HepG2 (cell line): ENCODE results near the gene CDK5RAP2. TPM values are rescaled to one million over a fixed set of nuclear protein-coding genes. Genes with fewer than 3 reads are reported as not detected.

Source experiments
- BRCA1 ChIP-seq: sonication (generic); formaldehyde crosslinking; IDR thresholded peaks from 2 replicates; pipeline ENCODE4 v1.4.0; 2020; ENCODE audit warnings: missing genetic modification reagents
- CEBPG ChIP-seq: IDR thresholded peaks from 2 replicates; pipeline ENCODE4 v1.6.1; 2016
- DNMT1 ChIP-seq: sonication (generic); formaldehyde crosslinking; IDR thresholded peaks from 2 replicates; pipeline ENCODE4 v1.5.1; 2020; ENCODE audit warnings: mild to moderate bottlenecking, missing genetic modification reagents
- ELF3 ChIP-seq: IDR thresholded peaks from 2 replicates; pipeline ENCODE4 v1.6.1; 2016; ENCODE audit warnings: missing genetic modification reagents, missing compliant biosample characterization
- KDM2A ChIP-seq: sonication (generic); formaldehyde crosslinking; IDR thresholded peaks from 2 replicates; pipeline ENCODE4 v1.4.0; 2020; ENCODE audit warnings: low read depth, missing genetic modification reagents, borderline replicate concordance
- KDM5B ChIP-seq: sonication (generic); formaldehyde crosslinking; IDR thresholded peaks from 2 replicates; pipeline ENCODE4 v1.4.0; 2020; ENCODE audit warnings: missing genetic modification reagents, mild to moderate bottlenecking, borderline replicate concordance
- MAFG ChIP-seq: sonication (generic); formaldehyde crosslinking; IDR thresholded peaks from 2 replicates; pipeline ENCODE4 v1.5.1; 2020; ENCODE audit warnings: mild to moderate bottlenecking, missing genetic modification reagents
- MBNL3 ChIP-seq: fragments of 250-450 bp; sonication (Bioruptor Pico); conservative IDR thresholded peaks from 2 replicates; pipeline ENCODE4 v1.8.0; 2022; ENCODE audit warnings: mild to moderate bottlenecking, inconsistent platforms
- NKX3-1 ChIP-seq: sonication (generic); formaldehyde crosslinking; IDR thresholded peaks from 2 replicates; pipeline ENCODE4 v1.5.0; 2020; ENCODE audit warnings: missing genetic modification reagents
- RBM22 ChIP-seq: fragments of 200-400 bp; formaldehyde crosslinking; optimal IDR thresholded peaks from 2 replicates; pipeline ENCODE3; 2017; ENCODE audit warnings: mild to moderate bottlenecking, low read length, moderate library complexity
- RXRB ChIP-seq: IDR thresholded peaks from 2 replicates; pipeline ENCODE4 v1.6.1; 2016; ENCODE audit warnings: borderline replicate concordance, missing genetic modification reagents, missing compliant biosample characterization
- SALL1 ChIP-seq: sonication (generic); formaldehyde crosslinking; IDR thresholded peaks from 2 replicates; pipeline ENCODE4 v1.8.0; 2022; ENCODE audit warnings: mild to moderate bottlenecking, missing genetic modification reagents
- SATB2 ChIP-seq: sonication (generic); formaldehyde crosslinking; IDR thresholded peaks from 2 replicates; pipeline ENCODE4 v1.5.0; 2020; ENCODE audit warnings: missing genetic modification reagents
- SKI ChIP-seq: fragments of 450-650 bp; IDR thresholded peaks from one replicate; pipeline ENCODE4 v1.6.1; 2018; ENCODE audit warnings: mild to moderate bottlenecking; ENCODE audit not compliant: partially characterized antibody
- SRF ChIP-seq: IDR thresholded peaks from 2 replicates; pipeline ENCODE4 v1.6.1; 2011; ENCODE audit warnings: mild to moderate bottlenecking, low read depth, low read length, moderate library complexity
- SUZ12 ChIP-seq: fragments of 150-350 bp; IDR thresholded peaks from 2 replicates; pipeline ENCODE4 v1.6.1; 2014; ENCODE audit warnings: low read depth, low read length
- TARDBP ChIP-seq: sonication (generic); formaldehyde crosslinking; IDR thresholded peaks from 2 replicates; pipeline ENCODE4 v1.8.0; 2022; ENCODE audit warnings: mild to moderate bottlenecking, missing genetic modification reagents
- TBX2 ChIP-seq: sonication (generic); formaldehyde crosslinking; IDR thresholded peaks from 2 replicates; pipeline ENCODE4 v1.5.0; 2020; ENCODE audit warnings: missing genetic modification reagents, mild to moderate bottlenecking, borderline replicate concordance
- TOPORS ChIP-seq: sonication (generic); formaldehyde crosslinking; IDR thresholded peaks from 2 replicates; pipeline ENCODE4 v1.8.0; 2023; ENCODE audit warnings: mild to moderate bottlenecking, missing genetic modification reagents
- TSC22D2 ChIP-seq: sonication (generic); formaldehyde crosslinking; IDR thresholded peaks from 2 replicates; pipeline ENCODE4 v1.5.1; 2020; ENCODE audit warnings: missing genetic modification reagents, mild to moderate bottlenecking, borderline replicate concordance
- ZFP62 ChIP-seq: sonication (generic); formaldehyde crosslinking; IDR thresholded peaks from 2 replicates; pipeline ENCODE4 v1.4.0; 2020; ENCODE audit warnings: missing genetic modification reagents
- ZNF572 ChIP-seq: sonication (generic); formaldehyde crosslinking; IDR thresholded peaks from 2 replicates; pipeline ENCODE4 v1.5.1; 2020; ENCODE audit warnings: mild to moderate bottlenecking, missing genetic modification reagents
- ZNF670 ChIP-seq: sonication (generic); formaldehyde crosslinking; IDR thresholded peaks from 2 replicates; pipeline ENCODE4 v1.8.0; 2022; ENCODE audit warnings: mild to moderate bottlenecking, missing genetic modification reagents, borderline replicate concordance
- ZNF709 ChIP-seq: sonication (generic); formaldehyde crosslinking; IDR thresholded peaks from 2 replicates; pipeline ENCODE4 v1.5.0; 2020; ENCODE audit warnings: mild to moderate bottlenecking, missing genetic modification reagents
- ZSCAN30 ChIP-seq: sonication (generic); formaldehyde crosslinking; IDR thresholded peaks from 2 replicates; pipeline ENCODE4 v1.5.0; 2020; ENCODE audit warnings: mild to moderate bottlenecking, missing genetic modification reagents
- polyA plus RNA-seq, 8 experiments: library from polyadenylated mRNA; depleted of rRNA in 3 of 8; stranded (reverse) in 7 of 8; unstranded in 1 of 8; fragments of >200 nt; fragmentation: Illumina TruSeq in 4 of 8; extraction: Trizol in 4 of 8; gene quantifications; 2 replicates each; pipeline versions ENCODE4 v1.2.1 to v1.2.3, GENCODE V29; 2011 to 2016; ENCODE audit warnings: low read depth in 4 of 8, missing spikeins in 1 of 8, mixed read lengths in 1 of 8; ENCODE audit not compliant: insufficient read depth in 1 of 8
- total RNA-seq, 5 experiments: library from RNA; depleted of rRNA; stranded (reverse); fragments of >200 nt; fragmentation: Illumina TruSeq; extraction: Trizol; gene quantifications; 2 replicates each; pipeline ENCODE4 v1.2.3, GENCODE V29; 2016; ENCODE audit warnings: low read depth in 1 of 5
- TF ChIP-seq, protein P1 (sequence below), 2 experiments: IDR thresholded peaks; 2 replicates each; pipeline ENCODE4 v1.6.1; 2011 to 2012; ENCODE audit warnings: low read length in 2 of 2, borderline replicate concordance in 1 of 2, low read depth in 1 of 2, mild to moderate bottlenecking in 1 of 2, moderate library complexity in 1 of 2
- TF ChIP-seq, protein P2 (sequence below): sonication (generic); formaldehyde crosslinking; IDR thresholded peaks from 2 replicates; pipeline ENCODE4 v1.4.0; 2020; ENCODE audit warnings: missing genetic modification reagents

CDK5RAP2 gene
- total and polyA plus RNA-seq, 2 of the 13 experiments (the other 11 are each of a cell fraction or from before 2014, with no cell fraction given): 31.8 to 42.2 TPM

DNA sequence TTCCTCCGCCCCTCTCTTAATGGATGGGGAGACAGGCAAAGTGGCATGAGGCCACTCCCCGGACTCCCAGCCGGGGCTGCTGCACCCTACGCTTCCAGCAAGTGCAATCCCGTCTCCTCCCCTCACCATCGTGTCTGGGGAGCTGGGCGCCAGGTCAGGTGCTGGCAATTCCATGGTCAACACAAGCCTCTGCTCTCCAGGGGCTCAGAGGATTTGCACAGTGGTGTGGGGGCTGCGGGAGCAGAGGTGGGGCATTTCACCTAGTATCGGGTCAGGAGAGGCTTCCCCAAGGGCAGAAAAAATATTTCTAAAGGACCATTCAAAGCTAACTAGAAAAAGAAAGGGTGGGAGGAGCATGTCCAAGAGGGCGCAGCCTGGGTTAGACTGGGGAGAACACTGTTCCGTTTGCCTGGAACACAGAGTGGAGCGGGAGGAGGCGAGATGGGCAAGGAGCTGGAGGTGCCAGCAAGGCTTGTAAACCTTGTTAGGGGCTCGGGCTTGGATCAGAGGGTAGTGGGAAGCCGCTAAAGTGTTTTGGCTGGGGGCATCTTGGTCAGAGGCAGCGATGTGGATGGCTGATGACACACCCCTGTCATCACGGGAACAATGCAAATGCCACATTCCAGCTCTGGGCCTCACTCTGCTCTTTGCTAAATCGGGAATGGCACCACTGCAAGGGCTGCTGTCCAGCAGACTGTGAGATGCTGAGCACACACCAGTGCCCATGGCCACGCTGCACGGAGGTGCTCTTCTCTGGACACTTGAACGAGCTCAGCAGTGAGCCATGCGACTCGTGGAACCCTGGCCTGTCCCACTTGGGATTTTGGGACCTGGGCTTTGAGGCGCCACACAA lies 191.7 kb downstream of the CDK5RAP2 start (continued):
- TF ChIP-seq TBX2 (peak; percentile 49; the same call in 1 of the 2 replicates), CEBPG (CRISPR knock-in tag) (no peak), MBNL3 (no peak), RBM22 (peak; percentile 7), KDM2A (CRISPR knock-in tag) (no peak), TARDBP (CRISPR knock-in tag) (no peak; the same call in 1 of the 2 replicates), DNMT1 (CRISPR knock-in tag) (no peak), SUZ12 (no peak), ZFP62 (CRISPR knock-in tag) (no peak), TOPORS (CRISPR knock-in tag) (0 out of 2 replicates have a peak, but pooled peaks have one; percentile 20), SATB2 (CRISPR knock-in tag) (no peak), SRF (no peak), ZSCAN30 (CRISPR knock-in tag) (no peak), ELF3 (no peak), MAFG (CRISPR knock-in tag) (no peak), BRCA1 (CRISPR knock-in tag) (no peak), ZNF709 (CRISPR knock-in tag) (no peak), TSC22D2 (CRISPR knock-in tag) (no peak), NKX3-1 (CRISPR knock-in tag) (no peak), ZNF670 (CRISPR knock-in tag) (no peak), SALL1 (CRISPR knock-in tag) (peak; percentile 7; the same call in 1 of the 2 replicates), RXRB (no peak), SKI (no peak), ZNF572 (no peak), KDM5B (CRISPR knock-in tag) (no peak)
- TF ChIP-seq, protein P1, sequence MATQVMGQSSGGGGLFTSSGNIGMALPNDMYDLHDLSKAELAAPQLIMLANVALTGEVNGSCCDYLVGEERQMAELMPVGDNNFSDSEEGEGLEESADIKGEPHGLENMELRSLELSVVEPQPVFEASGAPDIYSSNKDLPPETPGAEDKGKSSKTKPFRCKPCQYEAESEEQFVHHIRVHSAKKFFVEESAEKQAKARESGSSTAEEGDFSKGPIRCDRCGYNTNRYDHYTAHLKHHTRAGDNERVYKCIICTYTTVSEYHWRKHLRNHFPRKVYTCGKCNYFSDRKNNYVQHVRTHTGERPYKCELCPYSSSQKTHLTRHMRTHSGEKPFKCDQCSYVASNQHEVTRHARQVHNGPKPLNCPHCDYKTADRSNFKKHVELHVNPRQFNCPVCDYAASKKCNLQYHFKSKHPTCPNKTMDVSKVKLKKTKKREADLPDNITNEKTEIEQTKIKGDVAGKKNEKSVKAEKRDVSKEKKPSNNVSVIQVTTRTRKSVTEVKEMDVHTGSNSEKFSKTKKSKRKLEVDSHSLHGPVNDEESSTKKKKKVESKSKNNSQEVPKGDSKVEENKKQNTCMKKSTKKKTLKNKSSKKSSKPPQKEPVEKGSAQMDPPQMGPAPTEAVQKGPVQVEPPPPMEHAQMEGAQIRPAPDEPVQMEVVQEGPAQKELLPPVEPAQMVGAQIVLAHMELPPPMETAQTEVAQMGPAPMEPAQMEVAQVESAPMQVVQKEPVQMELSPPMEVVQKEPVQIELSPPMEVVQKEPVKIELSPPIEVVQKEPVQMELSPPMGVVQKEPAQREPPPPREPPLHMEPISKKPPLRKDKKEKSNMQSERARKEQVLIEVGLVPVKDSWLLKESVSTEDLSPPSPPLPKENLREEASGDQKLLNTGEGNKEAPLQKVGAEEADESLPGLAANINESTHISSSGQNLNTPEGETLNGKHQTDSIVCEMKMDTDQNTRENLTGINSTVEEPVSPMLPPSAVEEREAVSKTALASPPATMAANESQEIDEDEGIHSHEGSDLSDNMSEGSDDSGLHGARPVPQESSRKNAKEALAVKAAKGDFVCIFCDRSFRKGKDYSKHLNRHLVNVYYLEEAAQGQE (IDR thresholded peaks at IDR 0.05; ENCODE audit: borderline replicate concordance in 1 of 2, low read depth in 1 of 2, low read length in 2 of 2): peak in 1 of 2 experiments; percentile 46; a peak in 1 of 4 replicates
- TF ChIP-seq, protein P2, sequence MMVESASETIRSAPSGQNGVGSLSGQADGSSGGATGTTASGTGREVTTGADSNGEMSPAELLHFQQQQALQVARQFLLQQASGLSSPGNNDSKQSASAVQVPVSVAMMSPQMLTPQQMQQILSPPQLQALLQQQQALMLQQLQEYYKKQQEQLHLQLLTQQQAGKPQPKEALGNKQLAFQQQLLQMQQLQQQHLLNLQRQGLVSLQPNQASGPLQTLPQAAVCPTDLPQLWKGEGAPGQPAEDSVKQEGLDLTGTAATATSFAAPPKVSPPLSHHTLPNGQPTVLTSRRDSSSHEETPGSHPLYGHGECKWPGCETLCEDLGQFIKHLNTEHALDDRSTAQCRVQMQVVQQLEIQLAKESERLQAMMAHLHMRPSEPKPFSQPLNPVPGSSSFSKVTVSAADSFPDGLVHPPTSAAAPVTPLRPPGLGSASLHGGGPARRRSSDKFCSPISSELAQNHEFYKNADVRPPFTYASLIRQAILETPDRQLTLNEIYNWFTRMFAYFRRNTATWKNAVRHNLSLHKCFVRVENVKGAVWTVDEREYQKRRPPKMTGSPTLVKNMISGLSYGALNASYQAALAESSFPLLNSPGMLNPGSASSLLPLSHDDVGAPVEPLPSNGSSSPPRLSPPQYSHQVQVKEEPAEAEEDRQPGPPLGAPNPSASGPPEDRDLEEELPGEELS (CRISPR knock-in tag): no peak
